ENCODE measurements around the gene LRRC72. TPM values are rescaled to one million over a fixed set of nuclear protein-coding genes. Genes with fewer than 3 reads are reported as not detected.

LRRC72 gene
- total RNA-seq, 2 donors from 2014 or later, result not detected

DNA sequence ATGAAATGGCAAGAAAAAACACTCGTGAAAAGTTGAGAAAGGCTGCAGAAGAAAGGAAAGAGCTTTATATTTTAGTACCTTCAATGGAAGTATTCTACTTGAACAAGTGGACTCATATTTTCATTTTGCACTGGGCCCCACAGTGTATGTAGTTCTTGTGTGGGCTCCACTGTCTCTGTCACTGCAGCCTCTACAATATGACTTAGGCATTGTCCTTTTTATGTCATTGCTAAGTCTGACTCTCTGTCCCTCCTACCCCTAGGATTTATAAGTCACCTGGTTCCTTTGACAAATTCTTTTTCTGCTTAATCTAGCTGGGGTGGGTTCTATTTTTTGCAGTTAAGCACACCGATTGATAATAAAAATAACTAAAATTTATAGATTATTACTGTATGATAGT lies 33.4 kb upstream of the LRRC72 start:
- TF ChIP-seq, protein P1, sequence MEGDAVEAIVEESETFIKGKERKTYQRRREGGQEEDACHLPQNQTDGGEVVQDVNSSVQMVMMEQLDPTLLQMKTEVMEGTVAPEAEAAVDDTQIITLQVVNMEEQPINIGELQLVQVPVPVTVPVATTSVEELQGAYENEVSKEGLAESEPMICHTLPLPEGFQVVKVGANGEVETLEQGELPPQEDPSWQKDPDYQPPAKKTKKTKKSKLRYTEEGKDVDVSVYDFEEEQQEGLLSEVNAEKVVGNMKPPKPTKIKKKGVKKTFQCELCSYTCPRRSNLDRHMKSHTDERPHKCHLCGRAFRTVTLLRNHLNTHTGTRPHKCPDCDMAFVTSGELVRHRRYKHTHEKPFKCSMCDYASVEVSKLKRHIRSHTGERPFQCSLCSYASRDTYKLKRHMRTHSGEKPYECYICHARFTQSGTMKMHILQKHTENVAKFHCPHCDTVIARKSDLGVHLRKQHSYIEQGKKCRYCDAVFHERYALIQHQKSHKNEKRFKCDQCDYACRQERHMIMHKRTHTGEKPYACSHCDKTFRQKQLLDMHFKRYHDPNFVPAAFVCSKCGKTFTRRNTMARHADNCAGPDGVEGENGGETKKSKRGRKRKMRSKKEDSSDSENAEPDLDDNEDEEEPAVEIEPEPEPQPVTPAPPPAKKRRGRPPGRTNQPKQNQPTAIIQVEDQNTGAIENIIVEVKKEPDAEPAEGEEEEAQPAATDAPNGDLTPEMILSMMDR (conservative IDR thresholded peaks at IDR 0.05), result no peak
- 79 to 100% methylated on average over 1 of the region's 2 CpGs for WGBS, 2 experiments (ENCODE audit: insufficient coverage in 1 of 2, insufficient read length in 1 of 2)
- H3K4me1 Mint-ChIP-seq, result peaks cover 14% of the 10 kb centered on the region

DNA sequence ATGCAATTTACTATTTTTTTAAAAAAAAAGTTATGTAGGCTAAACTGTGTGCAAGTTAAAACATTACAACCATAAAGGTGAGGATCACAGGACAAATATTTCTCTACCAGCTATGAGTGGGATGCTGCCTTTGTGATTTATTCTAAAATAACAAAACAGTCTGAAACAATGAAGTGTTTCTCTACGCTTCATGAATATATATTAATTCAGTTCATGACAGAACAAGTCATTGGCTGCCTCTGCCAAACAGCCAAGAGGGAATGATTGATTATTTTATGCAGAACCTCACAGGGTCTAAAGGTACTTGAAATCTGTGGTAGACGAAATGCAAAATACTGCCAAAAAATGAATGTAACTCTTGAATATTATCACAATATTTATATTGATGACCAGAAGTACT lies 32.1 kb upstream of the LRRC72 start:
- Mint-ChIP-seq H3K36me3 (ENCODE audit: low read depth) (no peaks in the 10 kb centered on the region), H3K27me3 (ENCODE audit: insufficient read depth) (no peaks in the 10 kb centered on the region), H3K9me3 (no peaks in the 10 kb centered on the region), H3K27ac (no peak overlapping the region), H3K4me3 (no peak overlapping the region), H3K4me1 (peaks cover 14% of the 10 kb centered on the region)
- Histone ChIP-seq H3K4me1 (ENCODE audit: control insufficient read depth, insufficient read depth, low read length) (peaks cover 18% of the 10 kb centered on the region), H3K36me3 (ENCODE audit: control insufficient read depth, insufficient read depth, low read length) (no peaks in the 10 kb centered on the region), H3K4me3 (ENCODE audit: low read length) (no peak overlapping the region), H3K9ac (ENCODE audit: extremely low read depth, low read length, poor library complexity, severe bottlenecking) (no peak overlapping the region), H3K9me3 (ENCODE audit: control insufficient read depth, low read length) (no peaks in the 10 kb centered on the region), H3K27me3 (ENCODE audit: control insufficient read depth, insufficient read depth, low read length, poor library complexity, severe bottlenecking) (no peaks in the 10 kb centered on the region), H3K27ac (ENCODE audit: low read depth, low read length) (peak overlapping the region; percentile 51)
- TF ChIP-seq, protein P1 (conservative IDR thresholded peaks at IDR 0.05), result no peak
- DNase-seq, result no peak
- WGBS, 2 experiments (ENCODE audit: insufficient coverage in 1 of 2, insufficient read length in 1 of 2), result 95% methylated on average over 2 of the region's 2 CpGs; no CpG with 5 or more reads in 1 of the 2 experiments

More for the DNA sequence above, 33.4 kb upstream of the LRRC72 start:
- no peak overlapping the region for H3K4me3 Mint-ChIP-seq
- no peak overlapping the region for H3K27ac ChIP-seq (ENCODE audit: low read depth, low read length)
- H3K36me3 Mint-ChIP-seq (ENCODE audit: low read depth), result no peaks in the 10 kb centered on the region
- H3K27ac Mint-ChIP-seq, result no peak overlapping the region
- no peak for DNase-seq
- H3K9me3 Mint-ChIP-seq, result no peaks in the 10 kb centered on the region
- H3K27me3 Mint-ChIP-seq (ENCODE audit: insufficient read depth), result no peaks in the 10 kb centered on the region
- H3K9ac ChIP-seq (ENCODE audit: extremely low read depth, low read length, poor library complexity, severe bottlenecking), result no peak overlapping the region
- no peaks in the 10 kb centered on the region for H3K27me3 ChIP-seq (ENCODE audit: control insufficient read depth, insufficient read depth, low read length, poor library complexity, severe bottlenecking)
- no peaks in the 10 kb centered on the region for H3K36me3 ChIP-seq (ENCODE audit: control insufficient read depth, insufficient read depth, low read length)
- no peaks in the 10 kb centered on the region for H3K9me3 ChIP-seq (ENCODE audit: control insufficient read depth, low read length)
- peaks cover 18% of the 10 kb centered on the region for H3K4me1 ChIP-seq (ENCODE audit: control insufficient read depth, insufficient read depth, low read length)
- no peak overlapping the region for H3K4me3 ChIP-seq (ENCODE audit: low read length)

DNA sequence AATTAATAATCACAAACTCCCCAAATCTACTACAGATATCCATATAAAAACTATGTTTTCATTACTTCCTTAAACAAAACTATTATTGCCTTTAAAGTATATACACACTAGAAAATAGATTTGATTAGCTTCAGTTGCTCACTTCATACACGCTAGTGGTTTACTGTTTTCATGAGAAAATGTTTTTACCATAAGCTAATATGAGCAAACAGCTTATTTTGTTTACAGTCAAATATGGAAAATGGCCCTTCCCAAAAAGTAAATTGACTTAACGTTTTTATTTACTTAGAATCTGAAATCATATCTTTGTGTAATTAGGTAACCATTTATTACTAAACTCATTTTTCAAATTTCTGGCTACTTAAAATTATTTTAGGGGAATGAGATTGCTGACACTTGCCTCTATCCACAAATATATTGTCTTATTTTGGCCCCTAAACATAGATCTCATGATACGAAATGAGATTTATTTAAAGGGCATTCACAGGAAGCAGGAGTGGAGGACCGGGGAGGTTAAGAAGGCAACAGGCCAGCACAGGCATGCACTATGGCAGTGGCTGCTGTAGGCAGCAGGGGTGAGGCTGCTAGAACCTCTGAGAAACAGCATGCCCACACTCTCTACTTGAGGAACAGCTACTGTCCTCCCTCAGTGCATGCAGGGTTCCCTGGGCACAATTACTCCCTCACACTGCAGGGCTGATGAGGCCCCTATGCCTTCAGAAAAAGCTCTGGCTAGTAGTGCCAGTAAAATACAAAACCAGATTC lies 31.5 kb upstream of the LRRC72 start:
- Mint-ChIP-seq H3K4me1 (peaks cover 14% of the 10 kb centered on the region), H3K27me3 (ENCODE audit: insufficient read depth) (no peaks in the 10 kb centered on the region), H3K9me3 (no peaks in the 10 kb centered on the region)

More for the DNA sequence above, 31.5 kb upstream of the LRRC72 start:
- H3K27ac ChIP-seq (ENCODE audit: low read depth, low read length), result no peak overlapping the region
- TF ChIP-seq, protein P1 (conservative IDR thresholded peaks at IDR 0.05), result no peak
- 77 to 99% methylated on average over 2 to 4 of the region's 4 CpGs for WGBS, 2 experiments (ENCODE audit: insufficient coverage in 1 of 2, insufficient read length in 1 of 2)
- H3K4me1 ChIP-seq (ENCODE audit: control insufficient read depth, insufficient read depth, low read length), result peaks cover 18% of the 10 kb centered on the region
- DNase-seq, result no peak
- no peaks in the 10 kb centered on the region for H3K36me3 ChIP-seq (ENCODE audit: control insufficient read depth, insufficient read depth, low read length)
- H3K9me3 ChIP-seq (ENCODE audit: control insufficient read depth, low read length), result no peaks in the 10 kb centered on the region
- Mint-ChIP-seq H3K36me3 (ENCODE audit: low read depth) (no peaks in the 10 kb centered on the region), H3K27ac (no peak overlapping the region), H3K4me3 (no peak overlapping the region)
- H3K9ac ChIP-seq (ENCODE audit: extremely low read depth, low read length, poor library complexity, severe bottlenecking), result no peak overlapping the region
- no peak overlapping the region for H3K4me3 ChIP-seq (ENCODE audit: low read length)
- no peaks in the 10 kb centered on the region for H3K27me3 ChIP-seq (ENCODE audit: control insufficient read depth, insufficient read depth, low read length, poor library complexity, severe bottlenecking)
